Stimulated activated effector memory CD8-positive, alpha-beta T cell treated with anti-CD3 and anti-CD28 coated beads, Interleukin-12 subunit alpha, Interleukin-12 subunit beta, amount 100 ng/mL, for 72 hours (primary cell): Measurements from ENCODE around the gene CRCP.
A peak's percentile ranks its signal among the peaks of the same experiment; 100 is the strongest.
"Not testable (repeated sequence)": the region's sequence is repeated elsewhere in the genome, so short reads cannot be mapped to it uniquely, and the experiment has no call there.

Experiments used
- ATAC-seq: fragments of 150-1000 bp; cut with Tn5 transposase; 2 replicates; pipeline ENCODE4 v1.10.0; 2021
- DNase-seq, 2 donors: peaks; one replicate each; pipeline ENCODE4 v3.0.0; 2021 to 2022; ENCODE audit warnings: low spot score in 2 of 2
- H3K27ac Mint-ChIP-seq: one replicate; pipeline ENCODE4 v1.8.0; 2022; ENCODE audit warnings: mild to moderate bottlenecking, mixed read lengths
- H3K36me3 Mint-ChIP-seq: one replicate; pipeline ENCODE4 v1.8.0; 2022; ENCODE audit warnings: mild to moderate bottlenecking, mixed read lengths
- H3K4me1 Mint-ChIP-seq: one replicate; pipeline ENCODE4 v1.8.0; 2022; ENCODE audit warnings: mixed read lengths
- H3K4me3 Mint-ChIP-seq: one replicate; pipeline ENCODE4 v1.8.0; 2022; ENCODE audit warnings: mild to moderate bottlenecking, mixed read lengths
- H3K9me3 Mint-ChIP-seq: one replicate; pipeline ENCODE4 v1.8.0; 2022; ENCODE audit warnings: mixed read lengths

CRCP gene

DNA sequence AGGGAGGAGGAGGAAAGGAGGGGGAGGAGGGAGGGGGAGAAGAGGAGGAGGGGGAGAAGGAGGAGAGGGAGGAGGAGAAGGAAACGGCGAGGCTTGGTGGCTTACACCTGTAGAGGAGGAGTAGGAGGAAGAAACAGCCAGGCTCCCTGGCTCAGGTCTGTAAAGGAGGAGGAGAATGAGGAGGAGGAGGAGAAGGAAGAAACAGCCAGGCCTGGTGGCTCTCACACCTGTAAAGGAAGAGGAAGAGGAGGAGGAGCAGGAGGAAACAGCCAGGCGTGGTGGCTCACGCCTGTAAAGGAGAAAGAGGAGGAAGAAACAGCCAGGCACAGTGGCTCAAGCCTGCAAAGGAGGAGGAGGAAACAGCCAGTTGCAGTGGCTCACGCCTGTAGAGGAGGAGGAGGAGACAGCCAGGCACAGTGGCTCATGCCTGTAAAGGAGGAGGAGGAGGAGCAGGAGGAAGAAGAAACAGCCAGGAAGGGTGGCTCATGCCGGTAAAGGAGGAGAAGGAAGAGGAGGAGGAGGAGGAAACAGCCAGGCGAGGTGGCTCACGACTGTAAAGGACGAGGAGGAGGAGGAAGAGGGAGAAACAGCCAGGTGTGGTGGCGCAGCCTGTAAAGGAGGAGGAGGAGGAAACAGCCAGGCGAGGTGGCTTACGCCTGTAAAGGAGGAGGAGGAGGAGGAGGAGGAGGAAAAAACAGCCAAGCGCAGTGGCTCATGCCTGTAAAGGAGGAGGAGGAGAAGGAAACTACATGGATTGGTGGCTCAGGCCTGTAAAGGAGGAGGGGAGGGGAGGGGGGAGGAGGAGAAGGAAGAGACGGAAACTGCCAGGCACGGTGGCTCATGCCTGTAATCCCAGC, 14.9 kb upstream of the CRCP start:
- peaks cover 13% of the 10 kb centered on the region for H3K4me1 Mint-ChIP-seq
- peak overlapping the region; percentile 94 for H3K27ac Mint-ChIP-seq
- no peaks in the 10 kb centered on the region for H3K9me3 Mint-ChIP-seq
- H3K36me3 Mint-ChIP-seq: no peaks in the 10 kb centered on the region
- ATAC-seq: peak; percentile 88
- DNase-seq: peak in 1 of 2 donors; percentile 61
- H3K4me3 Mint-ChIP-seq: peak overlapping the region; percentile 68

GRCh38 chr7:66100408-66101050, 14.1 kb upstream of the CRCP start:
- H3K4me1 Mint-ChIP-seq: peaks cover 13% of the 10 kb centered on the region
- H3K4me3 Mint-ChIP-seq: peak overlapping the region; percentile 68
- no peaks in the 10 kb centered on the region for H3K9me3 Mint-ChIP-seq
- ATAC-seq (no peak), DNase-seq (no peak)
- peak overlapping the region; percentile 94 for H3K27ac Mint-ChIP-seq
- no peaks in the 10 kb centered on the region for H3K36me3 Mint-ChIP-seq

- not testable (repeated sequence) for H3K4me3 Mint-ChIP-seq, DNase-seq, H3K36me3 Mint-ChIP-seq, H3K27ac Mint-ChIP-seq, ATAC-seq, H3K9me3 Mint-ChIP-seq
- peaks cover 13% of the 10 kb centered on the region for H3K4me1 Mint-ChIP-seq
Observed at GRCh38 chr7:66102168-66102567, 12.5 kb upstream of the CRCP start.

DNA sequence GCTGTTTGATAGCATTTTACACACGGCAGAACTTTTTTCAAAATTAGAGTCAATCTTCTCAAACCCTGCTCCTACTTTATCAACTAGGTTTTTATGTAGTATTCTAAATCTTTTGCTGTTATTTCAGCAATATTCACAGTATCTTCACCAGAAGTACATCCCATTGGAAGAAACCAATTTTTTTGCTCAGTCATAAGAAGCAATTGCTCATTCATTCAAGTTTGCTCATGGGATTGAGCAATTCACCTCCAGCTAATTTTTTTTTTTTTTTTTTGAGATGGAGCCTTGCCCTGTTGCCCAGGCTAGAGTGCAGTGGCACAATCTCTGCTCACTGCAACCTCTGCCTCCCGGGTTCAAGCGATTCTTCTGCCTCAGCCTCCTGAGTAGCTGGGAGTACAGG, 10.7 kb upstream of the CRCP start:
- peaks cover 13% of the 10 kb centered on the region for H3K4me1 Mint-ChIP-seq
- H3K4me3 Mint-ChIP-seq, ATAC-seq, H3K36me3 Mint-ChIP-seq, DNase-seq, H3K27ac Mint-ChIP-seq, H3K9me3 Mint-ChIP-seq: not testable (repeated sequence)

GRCh38 chr7:66105263-66105748, 9.3 kb upstream of the CRCP start:
- Mint-ChIP-seq H3K27ac (no peak overlapping the region), H3K36me3 (no peaks in the 10 kb centered on the region), H3K4me3 (no peak overlapping the region), H3K4me1 (peaks cover 2% of the 10 kb centered on the region), H3K9me3 (no peaks in the 10 kb centered on the region)
- DNase-seq (no peak), ATAC-seq (no peak)

DNA sequence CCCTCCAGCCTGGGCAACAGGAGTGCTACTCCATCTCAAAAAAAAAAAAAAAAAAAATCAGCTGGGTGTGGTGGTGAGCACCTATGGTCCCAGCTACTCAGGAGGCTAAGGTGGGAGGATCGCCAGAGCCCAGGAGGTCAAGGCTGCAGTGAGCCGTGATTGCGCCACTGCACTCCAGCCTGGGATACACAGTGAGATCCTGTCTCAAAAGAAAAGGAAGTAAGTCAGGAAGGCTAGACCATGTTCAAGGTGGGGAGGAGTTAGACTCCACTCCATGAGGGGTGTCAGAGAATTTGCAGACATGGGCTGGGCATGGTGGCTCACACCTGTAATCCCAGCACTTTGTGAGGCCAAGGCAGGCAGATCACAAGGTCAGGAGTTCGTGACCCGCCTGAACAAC, 6.2 kb upstream of the CRCP start:
- not testable (repeated sequence) for H3K4me1 Mint-ChIP-seq, ATAC-seq, H3K9me3 Mint-ChIP-seq, H3K36me3 Mint-ChIP-seq, H3K4me3 Mint-ChIP-seq, H3K27ac Mint-ChIP-seq, DNase-seq

DNA sequence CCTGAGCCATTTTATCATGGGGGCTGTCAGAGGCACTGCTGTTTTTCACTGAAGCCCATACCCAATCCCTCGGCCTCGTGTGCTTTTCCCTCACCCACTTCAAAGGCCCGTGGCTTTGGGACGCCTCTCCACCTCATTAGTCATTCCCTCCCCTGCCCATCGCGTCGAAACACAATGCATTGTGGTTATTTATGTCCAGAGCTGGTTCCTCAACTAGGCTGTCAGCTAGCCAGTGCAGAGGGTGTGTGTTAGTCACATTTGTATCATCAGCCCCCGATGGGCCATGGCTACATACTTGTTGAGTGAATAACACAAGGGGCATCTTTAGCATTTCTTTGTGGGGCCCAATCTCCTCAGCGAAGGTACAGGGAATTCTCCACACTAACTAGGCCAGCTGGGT, 3.8 kb upstream of the CRCP start:
- ATAC-seq (no peak), DNase-seq (no peak)
- Mint-ChIP-seq H3K4me3 (no peak overlapping the region), H3K27ac (no peak overlapping the region), H3K36me3 (peaks cover 14% of the 10 kb centered on the region), H3K4me1 (peaks cover 11% of the 10 kb centered on the region), H3K9me3 (no peaks in the 10 kb centered on the region)

- peak overlapping the region; percentile 98 for H3K27ac Mint-ChIP-seq
Observed at GRCh38 chr7:66116680-66117420, 2.2 kb downstream of the CRCP start.

GRCh38 chr7:66118603-66119002, 4.0 kb downstream of the CRCP start:
- H3K4me1 Mint-ChIP-seq: peaks cover 44% of the 10 kb centered on the region
- peaks cover 62% of the 10 kb centered on the region for H3K36me3 Mint-ChIP-seq
- peak overlapping the region; percentile 10 for H3K27ac Mint-ChIP-seq
- ATAC-seq (peak; percentile 61), DNase-seq (no peak)
- H3K9me3 Mint-ChIP-seq: no peaks in the 10 kb centered on the region
- H3K4me3 Mint-ChIP-seq: peak overlapping the region; percentile 7

More at GRCh38 chr7:66116680-66117420, 2.2 kb downstream of the CRCP start:
- peak; percentile 27 for ATAC-seq
- DNase-seq, H3K9me3 Mint-ChIP-seq: not testable (repeated sequence)
- Mint-ChIP-seq H3K4me3 (peak overlapping the region; percentile 7), H3K4me1 (peaks cover 44% of the 10 kb centered on the region), H3K36me3 (peaks cover 54% of the 10 kb centered on the region)

GRCh38 chr7:66119245-66119850, 4.7 kb downstream of the CRCP start:
- ATAC-seq (no peak), DNase-seq (no peak)
- Mint-ChIP-seq H3K4me1 (peaks cover 46% of the 10 kb centered on the region), H3K9me3 (no peaks in the 10 kb centered on the region), H3K36me3 (peaks cover 62% of the 10 kb centered on the region), H3K27ac (peak overlapping the region; percentile 10), H3K4me3 (no peak overlapping the region)

GRCh38 chr7:66123175-66123528, 8.5 kb downstream of the CRCP start:
- Mint-ChIP-seq H3K27ac (no peak overlapping the region), H3K36me3 (peaks cover 43% of the 10 kb centered on the region)

DNA sequence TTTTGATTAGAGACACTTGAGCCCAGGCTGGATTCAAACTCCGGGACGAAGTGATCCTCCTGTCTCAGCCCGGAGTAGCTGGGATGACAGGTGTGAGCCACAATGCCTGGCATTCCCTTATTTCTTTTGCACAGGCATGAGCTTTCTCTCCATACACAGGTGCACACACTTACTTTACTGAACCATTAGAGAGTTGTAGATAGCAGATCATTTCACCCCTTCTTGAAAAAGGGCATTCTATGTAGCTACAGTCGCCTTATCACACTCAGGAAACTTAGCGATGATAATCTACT, 9.9 kb downstream of the CRCP start:
- Mint-ChIP-seq H3K4me1 (peaks cover 27% of the 10 kb centered on the region), H3K27ac (peak overlapping the region; percentile 70), H3K36me3 (peaks cover 44% of the 10 kb centered on the region)
- DNase-seq, H3K4me3 Mint-ChIP-seq, ATAC-seq, H3K9me3 Mint-ChIP-seq: not testable (repeated sequence)

More at GRCh38 chr7:66123175-66123528, 8.5 kb downstream of the CRCP start:
- Mint-ChIP-seq H3K4me1 (peaks cover 40% of the 10 kb centered on the region), H3K9me3 (no peaks in the 10 kb centered on the region), H3K4me3 (no peak overlapping the region)
- DNase-seq (no peak), ATAC-seq (no peak)

- Mint-ChIP-seq H3K36me3 (peaks cover 50% of the 10 kb centered on the region), H3K9me3 (no peaks in the 10 kb centered on the region), H3K27ac (peak overlapping the region; percentile 70), H3K4me1 (peaks cover 27% of the 10 kb centered on the region), H3K4me3 (peak overlapping the region; percentile 33)
- DNase-seq (no peak), ATAC-seq (no peak)
Observed at GRCh38 chr7:66125052-66125694, 10.5 kb downstream of the CRCP start.

- peaks cover 27% of the 10 kb centered on the region for H3K4me1 Mint-ChIP-seq
- not testable (repeated sequence) for H3K9me3 Mint-ChIP-seq, DNase-seq
- ATAC-seq: peak; percentile 99
- H3K27ac Mint-ChIP-seq: peak overlapping the region; percentile 70
- H3K36me3 Mint-ChIP-seq: peaks cover 50% of the 10 kb centered on the region
- H3K4me3 Mint-ChIP-seq: peak overlapping the region; percentile 33
Observed at GRCh38 chr7:66125781-66126352, 11.2 kb downstream of the CRCP start.
